Left ventricle myocardium inferior (tissue), 1 donor: ENCODE results near the gene NPY1R. TPM values are rescaled to one million over a fixed set of nuclear protein-coding genes. Genes with fewer than 3 reads are reported as not detected.

Source experiments
- DNase-seq: peaks from one replicate; pipeline ENCODE4 v3.0.0-alpha.2; 2020
- H3K27ac ChIP-seq: fragments of 200-600 bp; replicated peaks from 2 replicates; pipeline ENCODE4 v1.8.0; 2021
- H3K27me3 ChIP-seq: fragments of 200-600 bp; 2 replicates; pipeline ENCODE4 v1.8.0; 2021; ENCODE audit warnings: low read depth
- H3K36me3 ChIP-seq: fragments of 200-600 bp; 2 replicates; pipeline ENCODE4 v1.8.0; 2021
- H3K4me1 ChIP-seq: fragments of 200-600 bp; 2 replicates; pipeline ENCODE4 v1.8.0; 2021
- H3K4me3 ChIP-seq: fragments of 200-600 bp; 2 replicates; pipeline ENCODE4 v1.8.0; 2021; ENCODE audit warnings: mild to moderate bottlenecking, moderate library complexity
- H3K9me3 ChIP-seq: fragments of 200-600 bp; replicated peaks from 2 replicates; pipeline ENCODE4 v1.8.0; 2021
- intact Hi-C: fragments of 100-400 bp; cut with micrococcal nuclease; formaldehyde crosslinking; loops from one replicate; pipeline ENCODE4 v1.11.0; 2022
- total RNA-seq: library from RNA; stranded (reverse); fragmentation: NEBNext Ultra II Directional; extraction: Animal tissue kit (Norgen Biotek cat#: 25700); gene quantifications from one replicate; pipeline ENCODE4 v1.2.1, GENCODE V29; 2021
- TF ChIP-seq, protein P1 (sequence below): fragments of 200-600 bp; IDR thresholded peaks from 2 replicates; pipeline ENCODE4 v1.8.0; 2021; ENCODE audit warnings: antibody characterized with exemption, mild to moderate bottlenecking, borderline replicate concordance
- donor health status: DM: no; HTN: yes; CAD: no; lungs with severe emphysema.

The NPY1R gene
- total RNA-seq, 1 donor from 2014 or later, result 1.6 TPM

DNA sequence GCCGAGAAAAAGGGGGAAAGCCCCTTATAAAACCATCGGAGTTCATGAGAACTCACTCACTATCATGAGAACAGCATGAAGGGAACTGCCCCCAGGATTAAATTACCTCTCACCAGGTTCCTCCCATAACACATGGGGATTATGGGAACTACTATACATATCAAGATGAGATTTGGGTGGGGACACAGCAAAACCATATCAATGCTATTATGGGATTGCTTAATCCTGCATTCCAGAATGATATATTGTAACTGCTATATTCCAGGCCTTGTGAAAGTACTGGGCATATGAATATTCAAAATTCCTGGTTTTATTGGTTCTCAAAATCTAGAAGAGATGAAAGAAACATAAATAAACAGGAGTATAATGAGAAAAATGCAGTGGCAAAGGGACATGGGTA, 29.3 kb downstream of the NPY1R start:
- H3K9me3 ChIP-seq, result peaks cover 15% of the 10 kb centered on the region
- H3K27me3 ChIP-seq, result no peaks in the 10 kb centered on the region
- no peaks in the 10 kb centered on the region for H3K36me3 ChIP-seq
- no peaks in the 10 kb centered on the region for H3K4me1 ChIP-seq
- intact Hi-C loops, result no loop called here
- no peak overlapping the region for H3K4me3 ChIP-seq
- no peak overlapping the region for H3K27ac ChIP-seq
- DNase-seq, result no peak
- TF ChIP-seq, protein P1, sequence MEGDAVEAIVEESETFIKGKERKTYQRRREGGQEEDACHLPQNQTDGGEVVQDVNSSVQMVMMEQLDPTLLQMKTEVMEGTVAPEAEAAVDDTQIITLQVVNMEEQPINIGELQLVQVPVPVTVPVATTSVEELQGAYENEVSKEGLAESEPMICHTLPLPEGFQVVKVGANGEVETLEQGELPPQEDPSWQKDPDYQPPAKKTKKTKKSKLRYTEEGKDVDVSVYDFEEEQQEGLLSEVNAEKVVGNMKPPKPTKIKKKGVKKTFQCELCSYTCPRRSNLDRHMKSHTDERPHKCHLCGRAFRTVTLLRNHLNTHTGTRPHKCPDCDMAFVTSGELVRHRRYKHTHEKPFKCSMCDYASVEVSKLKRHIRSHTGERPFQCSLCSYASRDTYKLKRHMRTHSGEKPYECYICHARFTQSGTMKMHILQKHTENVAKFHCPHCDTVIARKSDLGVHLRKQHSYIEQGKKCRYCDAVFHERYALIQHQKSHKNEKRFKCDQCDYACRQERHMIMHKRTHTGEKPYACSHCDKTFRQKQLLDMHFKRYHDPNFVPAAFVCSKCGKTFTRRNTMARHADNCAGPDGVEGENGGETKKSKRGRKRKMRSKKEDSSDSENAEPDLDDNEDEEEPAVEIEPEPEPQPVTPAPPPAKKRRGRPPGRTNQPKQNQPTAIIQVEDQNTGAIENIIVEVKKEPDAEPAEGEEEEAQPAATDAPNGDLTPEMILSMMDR, result no peak

DNA sequence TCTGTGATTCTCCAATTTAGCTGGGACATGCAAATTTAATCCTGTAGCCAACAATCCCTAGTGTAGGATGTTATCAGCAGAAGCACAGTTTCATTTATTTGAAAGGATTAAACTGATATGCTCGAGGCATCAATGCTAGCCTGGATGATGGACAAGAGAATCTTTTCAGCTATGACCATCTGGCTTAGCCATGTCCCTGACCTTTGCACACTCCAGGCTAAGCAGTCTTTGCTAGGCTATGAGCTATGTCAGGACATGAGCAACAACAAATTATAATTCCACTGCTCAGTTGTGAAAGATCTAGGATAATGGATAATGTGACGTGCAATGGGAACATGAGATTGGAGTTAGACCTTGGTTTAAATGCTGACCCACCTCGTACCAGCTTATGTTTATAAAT, 32.0 kb downstream of the NPY1R start:
- no peaks in the 10 kb centered on the region for H3K4me1 ChIP-seq
- intact Hi-C loops, result no loop called here

GRCh38 chr4:163295138-163295537, 37.3 kb downstream of the NPY1R start:
- peaks cover 15% of the 10 kb centered on the region for H3K9me3 ChIP-seq
- DNase-seq, result no peak
- no peak overlapping the region for H3K27ac ChIP-seq

More for the DNA sequence above, 32.0 kb downstream of the NPY1R start:
- H3K27me3 ChIP-seq, result no peaks in the 10 kb centered on the region
- peaks cover 15% of the 10 kb centered on the region for H3K9me3 ChIP-seq
- no peaks in the 10 kb centered on the region for H3K36me3 ChIP-seq
- H3K27ac ChIP-seq, result no peak overlapping the region
- H3K4me3 ChIP-seq, result no peak overlapping the region
- DNase-seq, result no peak
- TF ChIP-seq, protein P1, result no peak

GRCh38 chr4:163284304-163284703, 48.1 kb downstream of the NPY1R start:
- DNase-seq, result no peak
- intact Hi-C loops, result no loop called here
- Histone ChIP-seq H3K27me3 (no peaks in the 10 kb centered on the region), H3K4me1 (no peaks in the 10 kb centered on the region), H3K27ac (no peak overlapping the region), H3K4me3 (no peak overlapping the region), H3K36me3 (no peaks in the 10 kb centered on the region), H3K9me3 (peaks cover 20% of the 10 kb centered on the region)
- TF ChIP-seq, protein P1, result no peak

More at GRCh38 chr4:163295138-163295537, 37.3 kb downstream of the NPY1R start:
- TF ChIP-seq, protein P1, result no peak
- Histone ChIP-seq H3K27me3 (no peaks in the 10 kb centered on the region), H3K4me3 (no peak overlapping the region), H3K36me3 (no peaks in the 10 kb centered on the region), H3K4me1 (no peaks in the 10 kb centered on the region)
- intact Hi-C loops, result no loop called here

GRCh38 chr4:163280703-163281519, 51.5 kb downstream of the NPY1R start:
- no peak for DNase-seq
- TF ChIP-seq, protein P1, result no peak
- intact Hi-C loops, result no loop called here

More at GRCh38 chr4:163280703-163281519, 51.5 kb downstream of the NPY1R start:
- H3K4me1 ChIP-seq, result no peaks in the 10 kb centered on the region
- H3K27me3 ChIP-seq, result no peaks in the 10 kb centered on the region
- H3K4me3 ChIP-seq, result no peak overlapping the region
- no peak overlapping the region for H3K27ac ChIP-seq
- H3K36me3 ChIP-seq, result no peaks in the 10 kb centered on the region
- peaks cover 20% of the 10 kb centered on the region for H3K9me3 ChIP-seq
